ENCODE data around the gene ABHD12B. TPM values are rescaled to one million over a fixed set of nuclear protein-coding genes. Genes with fewer than 3 reads are reported as not detected.
"Not testable (repeated sequence)": the region's sequence is repeated elsewhere in the genome, so short reads cannot be mapped to it uniquely, and the experiment has no call there.

ABHD12B gene
- total RNA-seq, 2 experiments from 2014 or later: not detected

DNA sequence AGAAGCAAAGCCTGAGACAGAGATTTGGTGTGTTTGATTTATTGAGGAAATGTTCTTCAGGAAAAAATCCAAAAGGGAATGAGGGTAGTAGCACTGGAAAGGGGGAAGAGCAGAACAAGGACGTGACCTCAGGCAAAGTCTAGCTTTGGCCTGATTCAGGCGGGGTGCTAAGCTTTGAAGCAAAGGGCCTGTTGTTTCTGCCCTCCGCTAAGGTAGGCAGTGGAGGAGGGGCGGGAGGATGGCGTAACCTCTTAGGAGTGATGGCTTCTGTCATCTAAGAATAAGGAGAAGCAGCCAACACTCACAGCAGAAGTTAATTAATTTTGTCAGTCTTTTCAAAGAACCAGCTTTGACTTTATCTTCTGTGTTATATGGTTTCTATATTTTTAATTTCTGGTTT, 20.4 kb downstream of the ABHD12B start:
- H3K4me3 Mint-ChIP-seq: no peak overlapping the region
- ATAC-seq (ENCODE audit: poor library complexity) (no peak), DNase-seq (no peak)
- Histone ChIP-seq H3K27ac (ENCODE audit: low read depth in 1 of 2, low read length in 2 of 2) (no peak overlapping the region), H3K4me3 (ENCODE audit: low read length) (no peak overlapping the region), H3K9me3 (ENCODE audit: control insufficient read depth in 1 of 2, insufficient read depth in 1 of 2, low read length in 2 of 2) (no peaks in the 10 kb centered on the region), H3K4me1 (ENCODE audit: insufficient read depth, low read length) (no peaks in the 10 kb centered on the region), H3K27me3 (ENCODE audit: control insufficient read depth in 1 of 2, insufficient read depth in 2 of 2, low read length in 2 of 2) (no peaks in the 10 kb centered on the region), H3K36me3 (ENCODE audit: insufficient read depth, low read length) (no peaks in the 10 kb centered on the region)
- H3K27ac Mint-ChIP-seq: no peak overlapping the region
- ChIA-PET POLR2A (no interaction called here), CTCF (no interaction called here)
- no peaks in the 10 kb centered on the region for H3K9me3 Mint-ChIP-seq
- H3K27me3 Mint-ChIP-seq: peaks cover 4% of the 10 kb centered on the region
- intact Hi-C loops (cut with DNase I, micrococcal nuclease): no loop called here
- TF ChIP-seq, protein P1, sequence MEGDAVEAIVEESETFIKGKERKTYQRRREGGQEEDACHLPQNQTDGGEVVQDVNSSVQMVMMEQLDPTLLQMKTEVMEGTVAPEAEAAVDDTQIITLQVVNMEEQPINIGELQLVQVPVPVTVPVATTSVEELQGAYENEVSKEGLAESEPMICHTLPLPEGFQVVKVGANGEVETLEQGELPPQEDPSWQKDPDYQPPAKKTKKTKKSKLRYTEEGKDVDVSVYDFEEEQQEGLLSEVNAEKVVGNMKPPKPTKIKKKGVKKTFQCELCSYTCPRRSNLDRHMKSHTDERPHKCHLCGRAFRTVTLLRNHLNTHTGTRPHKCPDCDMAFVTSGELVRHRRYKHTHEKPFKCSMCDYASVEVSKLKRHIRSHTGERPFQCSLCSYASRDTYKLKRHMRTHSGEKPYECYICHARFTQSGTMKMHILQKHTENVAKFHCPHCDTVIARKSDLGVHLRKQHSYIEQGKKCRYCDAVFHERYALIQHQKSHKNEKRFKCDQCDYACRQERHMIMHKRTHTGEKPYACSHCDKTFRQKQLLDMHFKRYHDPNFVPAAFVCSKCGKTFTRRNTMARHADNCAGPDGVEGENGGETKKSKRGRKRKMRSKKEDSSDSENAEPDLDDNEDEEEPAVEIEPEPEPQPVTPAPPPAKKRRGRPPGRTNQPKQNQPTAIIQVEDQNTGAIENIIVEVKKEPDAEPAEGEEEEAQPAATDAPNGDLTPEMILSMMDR (IDR thresholded peaks at IDR 0.05): no peak
- H3K4me1 Mint-ChIP-seq (ENCODE audit: low read depth): no peaks in the 10 kb centered on the region
- H3K36me3 Mint-ChIP-seq (ENCODE audit: low read depth): no peaks in the 10 kb centered on the region

DNA sequence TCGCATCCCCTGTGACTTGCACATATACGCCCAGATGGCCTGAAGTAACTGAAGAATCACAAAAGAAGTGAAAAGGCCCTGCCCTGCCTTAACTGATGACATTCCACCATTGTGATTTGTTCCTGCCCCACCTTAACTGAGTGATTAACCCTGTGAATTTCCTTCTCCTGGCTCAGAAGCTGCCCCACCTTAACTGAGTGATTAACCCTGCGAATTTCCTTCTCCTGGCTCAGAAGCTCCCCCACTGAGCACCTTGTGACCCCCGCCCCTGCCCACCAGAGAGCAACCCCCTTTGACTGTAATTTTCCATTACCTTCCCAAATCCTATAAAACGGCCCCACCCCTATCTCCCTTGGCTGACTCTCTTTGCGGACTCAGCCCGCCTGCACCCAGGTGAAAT, 24.6 kb downstream of the ABHD12B start:
- H3K4me3 Mint-ChIP-seq; intact Hi-C loops (cut with DNase I, micrococcal nuclease); H3K27me3 ChIP-seq (ENCODE audit: control insufficient read depth in 1 of 2, insufficient read depth in 2 of 2, low read length in 2 of 2); H3K4me3 ChIP-seq (ENCODE audit: low read length); H3K4me1 ChIP-seq (ENCODE audit: insufficient read depth, low read length); H3K4me1 Mint-ChIP-seq (ENCODE audit: low read depth); ATAC-seq (ENCODE audit: poor library complexity); H3K27ac ChIP-seq (ENCODE audit: low read depth in 1 of 2, low read length in 2 of 2); H3K36me3 ChIP-seq (ENCODE audit: insufficient read depth, low read length); POLR2A ChIA-PET; DNase-seq; CTCF ChIA-PET; H3K9me3 ChIP-seq (ENCODE audit: control insufficient read depth in 1 of 2, insufficient read depth in 1 of 2, low read length in 2 of 2); H3K9me3 Mint-ChIP-seq; H3K27ac Mint-ChIP-seq; H3K36me3 Mint-ChIP-seq (ENCODE audit: low read depth): not testable (repeated sequence)
- peaks cover 10% of the 10 kb centered on the region for H3K27me3 Mint-ChIP-seq

DNA sequence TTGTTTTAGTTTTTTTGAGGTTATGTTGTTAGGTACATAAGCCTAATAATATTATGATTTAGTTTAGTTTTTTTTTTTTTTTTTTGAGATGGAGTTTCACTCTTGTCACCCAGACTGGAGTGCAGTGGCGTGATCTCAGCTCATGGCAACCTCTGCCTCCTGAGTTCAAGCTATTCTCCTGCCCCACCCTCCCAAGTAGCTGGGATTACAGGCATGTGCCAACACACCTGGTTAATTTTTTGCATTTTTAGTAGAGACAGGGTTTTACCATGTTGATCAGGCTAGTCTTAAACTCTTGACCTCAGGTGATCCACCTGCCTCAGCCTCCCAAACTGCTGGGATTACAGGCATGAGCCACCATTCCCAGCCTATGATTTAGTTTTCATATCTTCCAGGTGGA, 25.2 kb downstream of the ABHD12B start:
- H3K36me3 Mint-ChIP-seq (ENCODE audit: low read depth); H3K9me3 Mint-ChIP-seq; H3K9me3 ChIP-seq (ENCODE audit: control insufficient read depth in 1 of 2, insufficient read depth in 1 of 2, low read length in 2 of 2); H3K4me1 Mint-ChIP-seq (ENCODE audit: low read depth); POLR2A ChIA-PET; H3K27ac ChIP-seq (ENCODE audit: low read depth in 1 of 2, low read length in 2 of 2); H3K36me3 ChIP-seq (ENCODE audit: insufficient read depth, low read length); intact Hi-C loops (cut with DNase I, micrococcal nuclease); H3K4me3 ChIP-seq (ENCODE audit: low read length); H3K4me3 Mint-ChIP-seq; CTCF ChIA-PET; ATAC-seq (ENCODE audit: poor library complexity); H3K27me3 ChIP-seq (ENCODE audit: control insufficient read depth in 1 of 2, insufficient read depth in 2 of 2, low read length in 2 of 2); H3K4me1 ChIP-seq (ENCODE audit: insufficient read depth, low read length); DNase-seq; H3K27ac Mint-ChIP-seq: not testable (repeated sequence)
- H3K27me3 Mint-ChIP-seq: peaks cover 10% of the 10 kb centered on the region

DNA sequence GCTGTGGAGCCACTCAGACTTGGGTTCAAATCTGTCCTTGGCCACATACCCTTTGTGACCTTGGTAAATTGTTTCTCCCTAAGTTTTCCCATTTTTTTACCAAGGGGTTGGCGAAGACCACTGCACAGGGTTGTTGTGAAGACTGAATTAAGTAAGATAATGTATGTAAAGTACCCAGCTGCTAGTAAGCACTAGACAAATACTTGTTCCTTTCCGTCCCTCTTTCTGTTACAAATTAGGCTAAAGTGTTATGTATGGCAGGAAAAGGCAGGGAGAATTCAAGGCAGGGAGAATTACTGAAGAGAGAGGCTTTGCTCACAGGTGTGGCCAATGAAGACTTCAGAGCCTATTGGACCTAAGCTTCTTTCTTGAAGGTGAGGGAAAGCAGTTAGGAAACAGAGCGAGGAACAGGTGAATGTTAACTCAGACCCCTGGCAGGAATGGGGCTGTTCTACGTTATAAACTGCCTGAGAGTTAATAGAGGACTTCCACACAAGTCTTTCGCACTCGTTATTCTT, 25.9 kb downstream of the ABHD12B start:
- Mint-ChIP-seq H3K4me1 (ENCODE audit: low read depth) (no peaks in the 10 kb centered on the region), H3K4me3 (no peak overlapping the region), H3K27me3 (peaks cover 10% of the 10 kb centered on the region), H3K36me3 (ENCODE audit: low read depth) (no peaks in the 10 kb centered on the region), H3K27ac (no peak overlapping the region), H3K9me3 (no peaks in the 10 kb centered on the region)
- Histone ChIP-seq H3K4me3 (ENCODE audit: low read length) (no peak overlapping the region), H3K36me3 (ENCODE audit: insufficient read depth, low read length) (no peaks in the 10 kb centered on the region), H3K27ac (ENCODE audit: low read depth in 1 of 2, low read length in 2 of 2) (no peak overlapping the region), H3K4me1 (ENCODE audit: insufficient read depth, low read length) (no peaks in the 10 kb centered on the region), H3K9me3 (ENCODE audit: control insufficient read depth in 1 of 2, insufficient read depth in 1 of 2, low read length in 2 of 2) (no peaks in the 10 kb centered on the region), H3K27me3 (ENCODE audit: control insufficient read depth in 1 of 2, insufficient read depth in 2 of 2, low read length in 2 of 2) (no peaks in the 10 kb centered on the region)
- POLR2A ChIA-PET: no interaction called here
- TF ChIP-seq, protein P1 (IDR thresholded peaks at IDR 0.05): no peak
- intact Hi-C loops (cut with DNase I, micrococcal nuclease): no loop called here
- DNase-seq: no peak
- ATAC-seq (ENCODE audit: poor library complexity): no peak
- CTCF ChIA-PET: no interaction called here

Measured in CD4-positive, alpha-beta T cell (primary cell).